Neural crest cell (in vitro differentiated cells): ENCODE data around the gene SSH2. TPM values are rescaled to one million over a fixed set of nuclear protein-coding genes. Genes with fewer than 3 reads are reported as not detected.

Experiments used
- DNase-seq: peaks from one replicate; pipeline ENCODE4 v3.0.0; 2021; ENCODE audit warnings: low read depth, mixed read lengths, low spot score
- H3K27ac Mint-ChIP-seq: one replicate; pipeline ENCODE4 v1.8.0; 2021; ENCODE audit warnings: mild to moderate bottlenecking, mixed read lengths; ENCODE audit not compliant: unreplicated experiment
- H3K27me3 Mint-ChIP-seq: 2 replicates; pipeline ENCODE4 v1.8.0; 2021; ENCODE audit warnings: low read depth, mild to moderate bottlenecking, mixed read lengths
- H3K36me3 Mint-ChIP-seq: 2 replicates; pipeline ENCODE4 v1.8.0; 2021; ENCODE audit warnings: low read depth, mild to moderate bottlenecking, mixed read lengths
- H3K4me1 Mint-ChIP-seq: 2 replicates; pipeline ENCODE4 v1.8.0; 2021; ENCODE audit warnings: mixed read lengths
- H3K4me3 Mint-ChIP-seq: one replicate; pipeline ENCODE4 v1.8.0; 2021; ENCODE audit warnings: mild to moderate bottlenecking, mixed read lengths
- H3K9me3 Mint-ChIP-seq: 2 replicates; pipeline ENCODE4 v1.8.0; 2021; ENCODE audit warnings: mixed read lengths
- total RNA-seq: library from RNA; stranded (reverse); gene quantifications from 2 replicates; pipeline ENCODE4 v1.2.1, GENCODE V29; 2021
- TF ChIP-seq, protein P1 (sequence below): fragments of 200-600 bp; sonication (generic); conservative IDR thresholded peaks from 2 replicates; pipeline ENCODE4 v1.5.0; 2021; ENCODE audit warnings: antibody characterized with exemption, mild to moderate bottlenecking

SSH2 gene
- total RNA-seq, 1 donor from 2014 or later: 29.2 TPM

- H3K4me1 Mint-ChIP-seq: peaks cover 5% of the 10 kb centered on the region
- no peaks in the 10 kb centered on the region for H3K36me3 Mint-ChIP-seq
- H3K9me3 Mint-ChIP-seq: no peaks in the 10 kb centered on the region
- no peak overlapping the region for H3K4me3 Mint-ChIP-seq
- no peak overlapping the region for H3K27ac Mint-ChIP-seq
- no peaks in the 10 kb centered on the region for H3K27me3 Mint-ChIP-seq
- no peak for DNase-seq
- TF ChIP-seq, protein P1, sequence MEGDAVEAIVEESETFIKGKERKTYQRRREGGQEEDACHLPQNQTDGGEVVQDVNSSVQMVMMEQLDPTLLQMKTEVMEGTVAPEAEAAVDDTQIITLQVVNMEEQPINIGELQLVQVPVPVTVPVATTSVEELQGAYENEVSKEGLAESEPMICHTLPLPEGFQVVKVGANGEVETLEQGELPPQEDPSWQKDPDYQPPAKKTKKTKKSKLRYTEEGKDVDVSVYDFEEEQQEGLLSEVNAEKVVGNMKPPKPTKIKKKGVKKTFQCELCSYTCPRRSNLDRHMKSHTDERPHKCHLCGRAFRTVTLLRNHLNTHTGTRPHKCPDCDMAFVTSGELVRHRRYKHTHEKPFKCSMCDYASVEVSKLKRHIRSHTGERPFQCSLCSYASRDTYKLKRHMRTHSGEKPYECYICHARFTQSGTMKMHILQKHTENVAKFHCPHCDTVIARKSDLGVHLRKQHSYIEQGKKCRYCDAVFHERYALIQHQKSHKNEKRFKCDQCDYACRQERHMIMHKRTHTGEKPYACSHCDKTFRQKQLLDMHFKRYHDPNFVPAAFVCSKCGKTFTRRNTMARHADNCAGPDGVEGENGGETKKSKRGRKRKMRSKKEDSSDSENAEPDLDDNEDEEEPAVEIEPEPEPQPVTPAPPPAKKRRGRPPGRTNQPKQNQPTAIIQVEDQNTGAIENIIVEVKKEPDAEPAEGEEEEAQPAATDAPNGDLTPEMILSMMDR: no peak
Observed at GRCh38 chr17:29820425-29820824, 109.6 kb downstream of the SSH2 start.

DNA sequence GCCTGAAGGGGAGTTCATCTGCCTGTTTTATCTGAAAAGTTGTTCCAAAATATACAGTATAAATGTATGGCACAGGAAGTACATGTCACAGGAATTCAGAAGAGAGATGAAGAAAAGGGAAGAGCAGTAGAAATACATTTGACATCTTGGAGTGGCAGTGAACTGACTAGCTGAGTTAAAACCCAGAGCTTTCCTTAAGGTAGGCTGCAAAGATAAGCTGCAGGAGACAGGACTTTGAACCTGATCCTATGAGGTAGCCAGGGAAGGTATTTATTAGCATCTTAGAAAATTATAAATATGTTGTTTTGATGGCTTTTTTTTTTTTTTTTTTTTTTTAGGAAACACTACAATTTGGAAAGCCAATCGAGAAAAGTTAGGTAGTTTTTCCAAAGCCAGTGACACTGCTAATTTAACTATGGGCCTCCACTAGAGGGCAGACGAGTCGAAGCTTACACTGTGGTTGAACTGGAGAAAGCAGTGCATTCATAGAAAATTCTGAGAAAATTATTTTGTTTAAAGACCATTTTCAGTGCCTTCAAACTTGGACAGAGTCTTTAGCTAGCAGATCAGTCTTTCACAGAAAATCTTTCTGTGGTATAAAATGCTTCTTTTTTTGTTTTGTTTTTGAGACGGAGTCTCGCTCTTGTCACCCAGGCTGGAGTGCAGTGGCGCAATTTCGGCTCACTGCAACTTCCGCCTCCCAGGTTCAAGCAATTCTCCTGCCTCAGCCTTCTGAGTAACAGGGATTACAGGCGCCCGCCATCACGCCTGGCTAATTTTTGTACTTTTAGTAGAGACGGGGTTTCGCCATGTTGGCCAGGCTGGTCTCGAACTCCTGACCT lies 122.3 kb downstream of the SSH2 start:
- TF ChIP-seq, protein P1: peak; percentile 92
- H3K27ac Mint-ChIP-seq: no peak overlapping the region
- H3K4me3 Mint-ChIP-seq: no peak overlapping the region
- no peaks in the 10 kb centered on the region for H3K9me3 Mint-ChIP-seq
- peak; percentile 77 for DNase-seq
- no peaks in the 10 kb centered on the region for H3K36me3 Mint-ChIP-seq
- peaks cover 4% of the 10 kb centered on the region for H3K4me1 Mint-ChIP-seq
- H3K27me3 Mint-ChIP-seq: no peaks in the 10 kb centered on the region

GRCh38 chr17:29802246-29802645 lies 127.8 kb downstream of the SSH2 start:
- no peak overlapping the region for H3K4me3 Mint-ChIP-seq
- no peak overlapping the region for H3K27ac Mint-ChIP-seq

DNA sequence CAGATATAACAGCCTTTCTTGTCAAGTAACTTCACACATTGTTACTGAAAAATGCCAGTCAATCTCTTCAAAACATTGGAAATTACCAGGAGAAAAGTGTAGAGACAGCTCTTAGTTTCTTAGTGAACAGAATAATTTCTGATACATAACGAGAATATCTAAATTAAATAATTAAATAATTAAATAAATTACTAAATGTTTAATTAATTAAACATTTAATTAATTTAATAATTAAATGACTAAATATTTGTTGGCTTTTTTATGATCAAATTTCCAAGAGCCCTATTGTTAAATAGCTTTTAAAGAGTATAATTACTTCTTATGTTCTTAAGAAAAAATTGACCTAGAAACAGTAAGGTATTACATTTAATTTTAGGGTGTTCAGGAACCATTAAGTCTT lies 129.6 kb downstream of the SSH2 start:
- TF ChIP-seq, protein P1: no peak
- no peak overlapping the region for H3K4me3 Mint-ChIP-seq
- H3K36me3 Mint-ChIP-seq: no peaks in the 10 kb centered on the region
- no peak overlapping the region for H3K27ac Mint-ChIP-seq
- DNase-seq: no peak
- H3K27me3 Mint-ChIP-seq: no peaks in the 10 kb centered on the region
- H3K4me1 Mint-ChIP-seq: peaks cover 4% of the 10 kb centered on the region
- H3K9me3 Mint-ChIP-seq: no peaks in the 10 kb centered on the region

More at GRCh38 chr17:29802246-29802645, 127.8 kb downstream of the SSH2 start:
- Mint-ChIP-seq H3K9me3 (no peaks in the 10 kb centered on the region), H3K27me3 (no peaks in the 10 kb centered on the region), H3K36me3 (no peaks in the 10 kb centered on the region), H3K4me1 (peaks cover 4% of the 10 kb centered on the region)
- TF ChIP-seq, protein P1: no peak
- no peak for DNase-seq

GRCh38 chr17:29796652-29797051 lies 133.4 kb downstream of the SSH2 start:
- no peak overlapping the region for H3K27ac Mint-ChIP-seq
- no peaks in the 10 kb centered on the region for H3K27me3 Mint-ChIP-seq
- no peak overlapping the region for H3K4me3 Mint-ChIP-seq
- TF ChIP-seq, protein P1: no peak
- H3K9me3 Mint-ChIP-seq: no peaks in the 10 kb centered on the region
- peaks cover 9% of the 10 kb centered on the region for H3K4me1 Mint-ChIP-seq
- no peak for DNase-seq
- peaks cover 3% of the 10 kb centered on the region for H3K36me3 Mint-ChIP-seq
